Liver (tissue), 9 donors: ENCODE measurements around the gene ZNF630. TPM values are rescaled to one million over a fixed set of nuclear protein-coding genes. Genes with fewer than 3 reads are reported as not detected.

Experiments used
- DNase-seq: peaks from one replicate; pipeline ENCODE4 v3.0.0-alpha.2; 2017; ENCODE audit warnings: low spot score
- H3K27ac ChIP-seq, 2 donors: one replicate each; pipeline ENCODE4 v1.7.0; 2013; ENCODE audit warnings: inconsistent platforms in 2 of 2, low read length in 2 of 2, control low read depth in 1 of 2, low read depth in 1 of 2, mild to moderate bottlenecking in 1 of 2
- H3K27me3 ChIP-seq, 4 donors: one replicate each; pipeline versions ENCODE4 v1.6.1 to v1.7.0; 2013; ENCODE audit warnings: low read length in 3 of 4, inconsistent platforms in 1 of 4, mild to moderate bottlenecking in 1 of 4, moderate library complexity in 1 of 4; ENCODE audit not compliant: control insufficient read depth in 4 of 4, insufficient read depth in 4 of 4
- H3K36me3 ChIP-seq, 4 donors: one replicate each; pipeline versions ENCODE4 v1.6.1 to v1.7.0; 2013; ENCODE audit warnings: low read length in 3 of 4, mild to moderate bottlenecking in 3 of 4, low read depth in 1 of 4, moderate library complexity in 1 of 4; ENCODE audit not compliant: control insufficient read depth in 4 of 4, insufficient read depth in 3 of 4
- H3K4me1 ChIP-seq, 4 donors: one replicate each; pipeline versions ENCODE4 v1.6.1 to v1.7.0; 2013; ENCODE audit warnings: low read length in 3 of 4, mild to moderate bottlenecking in 3 of 4, moderate library complexity in 1 of 4; ENCODE audit not compliant: control insufficient read depth in 4 of 4, insufficient read depth in 4 of 4
- H3K4me3 ChIP-seq, 3 donors: one replicate each; pipeline versions ENCODE4 v1.6.1 to v1.7.0; 2013; ENCODE audit warnings: low read length in 3 of 3, control low read depth in 1 of 3, low read depth in 1 of 3, mild to moderate bottlenecking in 1 of 3
- H3K9ac ChIP-seq, 2 donors: one replicate each; pipeline ENCODE4 v1.7.0; 2013; ENCODE audit warnings: low read length in 2 of 2, mild to moderate bottlenecking in 2 of 2, moderate library complexity in 2 of 2, control low read depth in 1 of 2, low read depth in 1 of 2
- H3K9me3 ChIP-seq, 4 donors: one replicate each; pipeline versions ENCODE4 v1.6.1 to v1.7.0; 2013; ENCODE audit warnings: low read length in 3 of 4; ENCODE audit not compliant: control insufficient read depth in 4 of 4
- EGR1 ChIP-seq, 2 donors: IDR thresholded peaks; 2 replicates each; pipeline ENCODE4 v1.6.1; 2016 to 2018; ENCODE audit warnings: antibody characterized with exemption in 2 of 2, low read depth in 2 of 2
- FOXA1 ChIP-seq: IDR thresholded peaks from 2 replicates; pipeline ENCODE4 v1.6.1; 2016; ENCODE audit warnings: antibody characterized with exemption
- FOXA2 ChIP-seq: IDR thresholded peaks from 2 replicates; pipeline ENCODE4 v1.6.1; 2016; ENCODE audit warnings: antibody characterized with exemption
- GABPA ChIP-seq, 2 donors: IDR thresholded peaks in 1 of 2; conservative IDR thresholded peaks in 1 of 2; 2 replicates each; pipeline ENCODE4 v1.6.1; 2016; ENCODE audit warnings: antibody characterized with exemption in 2 of 2, mild to moderate bottlenecking in 1 of 2, moderate library complexity in 1 of 2
- HNF4A ChIP-seq, 2 donors: conservative IDR thresholded peaks; 2 replicates each; pipeline ENCODE4 v1.6.1; 2016; ENCODE audit warnings: antibody characterized with exemption in 2 of 2, mild to moderate bottlenecking in 2 of 2
- HNF4G ChIP-seq: IDR thresholded peaks from 2 replicates; pipeline ENCODE4 v1.6.1; 2016; ENCODE audit warnings: antibody characterized with exemption
- JUND ChIP-seq, 2 donors: IDR thresholded peaks; 2 replicates each; pipeline ENCODE4 v1.6.1; 2016; ENCODE audit warnings: antibody characterized with exemption in 2 of 2
- NR2F2 ChIP-seq: IDR thresholded peaks from 2 replicates; pipeline ENCODE4 v1.6.1; 2016; ENCODE audit warnings: antibody characterized with exemption
- RAD21 ChIP-seq, 2 donors: IDR thresholded peaks; 2 replicates each; pipeline ENCODE4 v1.6.1; 2016; ENCODE audit warnings: antibody characterized with exemption in 2 of 2, mild to moderate bottlenecking in 2 of 2
- REST ChIP-seq: IDR thresholded peaks from 2 replicates; pipeline ENCODE4 v1.6.1; 2016; ENCODE audit warnings: antibody characterized with exemption, mild to moderate bottlenecking
- RXRA ChIP-seq, 2 donors: IDR thresholded peaks; 2 replicates each; pipeline ENCODE4 v1.6.1; 2017 to 2018; ENCODE audit warnings: antibody characterized with exemption in 2 of 2, mild to moderate bottlenecking in 1 of 2
- SP1 ChIP-seq: IDR thresholded peaks from 2 replicates; pipeline ENCODE4 v1.6.1; 2018; ENCODE audit warnings: antibody characterized with exemption, mild to moderate bottlenecking
- TAF1 ChIP-seq: conservative IDR thresholded peaks from 2 replicates; pipeline ENCODE4 v1.6.1; 2016; ENCODE audit warnings: antibody characterized with exemption, mild to moderate bottlenecking
- YY1 ChIP-seq: IDR thresholded peaks from 2 replicates; pipeline ENCODE4 v1.6.1; 2016; ENCODE audit warnings: antibody characterized with exemption, mild to moderate bottlenecking
- WGBS: extraction: QIAGEN DNeasy Blood & Tissue Kit; methylation state at CpG from one replicate; pipeline ENCODE4 v1.1.7; 2013; 5-methylcytosine and 5-hydroxymethylcytosine counted together
- polyA plus RNA-seq, 2 donors: library from polyadenylated mRNA; stranded (reverse) in 1 of 2; unstranded in 1 of 2; fragments of 200-250 nt in 1 of 2; fragments of >200 nt in 1 of 2; fragmentation: Nextera tagmentation in 1 of 2; extraction: Ambion mirVana in 1 of 2; gene quantifications; one replicate each; pipeline versions ENCODE4 v1.2.1 to v1.2.3, GENCODE V29; 2013 to 2015
- total RNA-seq, 2 donors: library from RNA; depleted of rRNA; stranded (reverse); fragments of >200 nt; gene quantifications; one replicate each; pipeline ENCODE4 v1.2.3, GENCODE V29; 2014
- TF ChIP-seq, protein P1 (sequence below): fragments of 150-350 bp; IDR thresholded peaks from 2 replicates; pipeline ENCODE4 v1.5.1; 2017; ENCODE audit warnings: improper control_type of control experiment, low read depth, low read length; ENCODE audit not compliant: missing input control
- TF ChIP-seq, protein P2 (sequence below): IDR thresholded peaks from 2 replicates; pipeline ENCODE4 v1.6.1; 2016; ENCODE audit warnings: antibody characterized with exemption
- TF ChIP-seq, protein P3 (sequence below): IDR thresholded peaks from 2 replicates; pipeline ENCODE4 v1.6.1; 2016; ENCODE audit warnings: antibody characterized with exemption
- TF ChIP-seq, protein P4 (sequence below): IDR thresholded peaks from 2 replicates; pipeline ENCODE4 v1.6.1; 2016; ENCODE audit warnings: antibody characterized with exemption
- donor health status: healthy.
- donor health status: healthy.
- donor health status: healthy.
- donor health status: healthy.
- donor health status: healthy.

Gene ZNF630
- total and polyA plus RNA-seq, 4 donors = 0.30 to 0.79 (median 0.70) TPM

GRCh38 chrX:48071986-48072605, 656 bp upstream of the ZNF630 start:
- Histone ChIP-seq H3K9ac (no peak overlapping the region), H3K36me3 (no peaks in the 10 kb centered on the region), H3K4me1 (peaks cover 0 to 6% (median 0%) of the 10 kb centered on the region in 4 donors), H3K4me3 (peak overlapping the region in 2 of 3 donors; percentile 67 to 89), H3K27me3 (no peaks in the 10 kb centered on the region), H3K27ac (peak overlapping the region; percentile 20 to 84), H3K9me3 (no peaks in the 10 kb centered on the region)
- no peak for DNase-seq
- TF ChIP-seq HNF4G = no peak
- TF ChIP-seq, protein P1, sequence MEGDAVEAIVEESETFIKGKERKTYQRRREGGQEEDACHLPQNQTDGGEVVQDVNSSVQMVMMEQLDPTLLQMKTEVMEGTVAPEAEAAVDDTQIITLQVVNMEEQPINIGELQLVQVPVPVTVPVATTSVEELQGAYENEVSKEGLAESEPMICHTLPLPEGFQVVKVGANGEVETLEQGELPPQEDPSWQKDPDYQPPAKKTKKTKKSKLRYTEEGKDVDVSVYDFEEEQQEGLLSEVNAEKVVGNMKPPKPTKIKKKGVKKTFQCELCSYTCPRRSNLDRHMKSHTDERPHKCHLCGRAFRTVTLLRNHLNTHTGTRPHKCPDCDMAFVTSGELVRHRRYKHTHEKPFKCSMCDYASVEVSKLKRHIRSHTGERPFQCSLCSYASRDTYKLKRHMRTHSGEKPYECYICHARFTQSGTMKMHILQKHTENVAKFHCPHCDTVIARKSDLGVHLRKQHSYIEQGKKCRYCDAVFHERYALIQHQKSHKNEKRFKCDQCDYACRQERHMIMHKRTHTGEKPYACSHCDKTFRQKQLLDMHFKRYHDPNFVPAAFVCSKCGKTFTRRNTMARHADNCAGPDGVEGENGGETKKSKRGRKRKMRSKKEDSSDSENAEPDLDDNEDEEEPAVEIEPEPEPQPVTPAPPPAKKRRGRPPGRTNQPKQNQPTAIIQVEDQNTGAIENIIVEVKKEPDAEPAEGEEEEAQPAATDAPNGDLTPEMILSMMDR = no peak
- TF ChIP-seq, protein P2, sequence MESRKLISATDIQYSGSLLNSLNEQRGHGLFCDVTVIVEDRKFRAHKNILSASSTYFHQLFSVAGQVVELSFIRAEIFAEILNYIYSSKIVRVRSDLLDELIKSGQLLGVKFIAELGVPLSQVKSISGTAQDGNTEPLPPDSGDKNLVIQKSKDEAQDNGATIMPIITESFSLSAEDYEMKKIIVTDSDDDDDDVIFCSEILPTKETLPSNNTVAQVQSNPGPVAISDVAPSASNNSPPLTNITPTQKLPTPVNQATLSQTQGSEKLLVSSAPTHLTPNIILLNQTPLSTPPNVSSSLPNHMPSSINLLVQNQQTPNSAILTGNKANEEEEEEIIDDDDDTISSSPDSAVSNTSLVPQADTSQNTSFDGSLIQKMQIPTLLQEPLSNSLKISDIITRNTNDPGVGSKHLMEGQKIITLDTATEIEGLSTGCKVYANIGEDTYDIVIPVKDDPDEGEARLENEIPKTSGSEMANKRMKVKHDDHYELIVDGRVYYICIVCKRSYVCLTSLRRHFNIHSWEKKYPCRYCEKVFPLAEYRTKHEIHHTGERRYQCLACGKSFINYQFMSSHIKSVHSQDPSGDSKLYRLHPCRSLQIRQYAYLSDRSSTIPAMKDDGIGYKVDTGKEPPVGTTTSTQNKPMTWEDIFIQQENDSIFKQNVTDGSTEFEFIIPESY = no peak
- no peak for TF ChIP-seq FOXA1
- no peak for TF ChIP-seq REST
- no peak for TF ChIP-seq HNF4A (conservative IDR thresholded peaks at IDR 0.05)
- TF ChIP-seq RXRA (IDR thresholded peaks at IDR 0.05) = no peak
- no peak for TF ChIP-seq EGR1 (IDR thresholded peaks at IDR 0.05; ENCODE audit: low read depth in 2 of 2)
- TF ChIP-seq YY1 = no peak
- TF ChIP-seq, protein P3, sequence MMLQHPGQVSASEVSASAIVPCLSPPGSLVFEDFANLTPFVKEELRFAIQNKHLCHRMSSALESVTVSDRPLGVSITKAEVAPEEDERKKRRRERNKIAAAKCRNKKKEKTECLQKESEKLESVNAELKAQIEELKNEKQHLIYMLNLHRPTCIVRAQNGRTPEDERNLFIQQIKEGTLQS = no peak
- no peak for TF ChIP-seq NR2F2
- no peak for TF ChIP-seq TAF1
- no peak for TF ChIP-seq RAD21 (IDR thresholded peaks at IDR 0.05)
- TF ChIP-seq GABPA (IDR thresholded peaks at IDR 0.05 in 1 of 2, conservative IDR thresholded peaks at IDR 0.05 in 1 of 2) = no peak
- TF ChIP-seq JUND (IDR thresholded peaks at IDR 0.05) = no peak
- TF ChIP-seq SP1 = no peak
- TF ChIP-seq, protein P4, sequence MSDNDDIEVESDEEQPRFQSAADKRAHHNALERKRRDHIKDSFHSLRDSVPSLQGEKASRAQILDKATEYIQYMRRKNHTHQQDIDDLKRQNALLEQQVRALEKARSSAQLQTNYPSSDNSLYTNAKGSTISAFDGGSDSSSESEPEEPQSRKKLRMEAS = no peak
- no peak for TF ChIP-seq FOXA2
- WGBS = 57% methylated on average over 9 of the region's 9 CpGs
